ENCODE data around the gene PCDHA8.
"Not testable (repeated sequence)": the region's sequence is repeated elsewhere in the genome, so short reads cannot be mapped to it uniquely, and the experiment has no call there.

Gene PCDHA8

GRCh38 chr5:140829511-140830501, 11.2 kb upstream of the PCDHA8 start:
- DNase-seq (ENCODE audit: low spot score) = not testable (repeated sequence)

- DNase-seq (ENCODE audit: low spot score) = peak; percentile 23
Observed at GRCh38 chr5:140833993-140834392, 7.0 kb upstream of the PCDHA8 start, which contains the start of gene PCDHA7. PCDHA7 (plus strand) TSS chr5:140834269; CDS start chr5:140834384, 115 bp downstream.

- DNase-seq (ENCODE audit: low spot score) = not testable (repeated sequence)
Observed at GRCh38 chr5:140834439-140835008, 6.5 kb upstream of the PCDHA8 start.

- DNase-seq (ENCODE audit: low spot score) = no peak
Observed at GRCh38 chr5:140835622-140836510, 5.1 kb upstream of the PCDHA8 start.

GRCh38 chr5:140842798-140843733, 2.1 kb downstream of the PCDHA8 start:
- DNase-seq (ENCODE audit: low spot score) = no peak

GRCh38 chr5:140848139-140849102, 7.4 kb downstream of the PCDHA8 start, which contains the start of gene PCDHA9:
PCDHA9 (plus strand) TSS chr5:140848382; CDS start chr5:140848496, 114 bp downstream.
- not testable (repeated sequence) for DNase-seq (ENCODE audit: low spot score)

- DNase-seq (ENCODE audit: low spot score) = not testable (repeated sequence)
Observed at GRCh38 chr5:140849831-140850634, 9.0 kb downstream of the PCDHA8 start.

GRCh38 chr5:140855772-140856674, 15.0 kb downstream of the PCDHA8 start, which contains the start of gene PCDHA10:
PCDHA10 (plus strand) TSS chr5:140855897; CDS start chr5:140856049, 152 bp downstream.
- DNase-seq (ENCODE audit: low spot score) = no peak

- DNase-seq (ENCODE audit: low spot score) = no peak
Observed at GRCh38 chr5:140857177-140857986, 16.4 kb downstream of the PCDHA8 start.

GRCh38 chr5:140857987-140858240, 16.9 kb downstream of the PCDHA8 start:
- no peak for DNase-seq (ENCODE audit: low spot score)

- no peak for DNase-seq (ENCODE audit: low spot score)
Observed at GRCh38 chr5:140862441-140863295, 21.7 kb downstream of the PCDHA8 start.

- DNase-seq (ENCODE audit: low spot score) = no peak
Observed at GRCh38 chr5:140868721-140869554, 28.0 kb downstream of the PCDHA8 start, which contains the start of gene PCDHA11. PCDHA11 (plus strand) TSS chr5:140868957; CDS start chr5:140869104, 147 bp downstream.

- DNase-seq (ENCODE audit: low spot score) = no peak
Observed at GRCh38 chr5:140869555-140869886, 28.5 kb downstream of the PCDHA8 start.

- no peak for DNase-seq (ENCODE audit: low spot score)
Observed at GRCh38 chr5:140870221-140871201, 29.5 kb downstream of the PCDHA8 start.

Measured in AG20443 (cell line).